Activated T-cell treated with anti-CD3 and anti-CD28 coated beads for 4 hours (primary cell): ENCODE data around the gene RNF167.

Experiments
- DNase-seq: peaks from one replicate; pipeline ENCODE4 v3.0.0-alpha.2; 2020

RNF167 gene

DNA sequence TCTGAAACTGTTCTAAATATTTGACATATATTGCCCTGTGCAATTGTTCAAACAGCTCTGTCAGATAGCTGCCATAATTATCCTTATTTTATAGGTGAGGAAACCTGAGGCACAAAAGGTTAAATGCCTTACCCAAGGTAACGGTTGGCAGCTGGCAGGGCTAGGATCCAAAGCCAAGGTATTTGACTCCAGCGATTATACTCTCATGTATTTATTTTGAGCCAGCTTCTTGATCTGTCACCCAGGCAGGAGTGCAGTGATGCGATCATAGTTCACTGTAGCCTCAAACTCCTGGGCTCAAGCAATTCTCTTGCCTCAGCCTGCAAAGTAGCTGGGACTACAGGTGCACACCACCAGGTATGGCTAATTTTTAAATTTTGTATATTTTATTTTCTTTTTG, 18.0 kb downstream of the RNF167 start:
- DNase-seq = no peak

DNA sequence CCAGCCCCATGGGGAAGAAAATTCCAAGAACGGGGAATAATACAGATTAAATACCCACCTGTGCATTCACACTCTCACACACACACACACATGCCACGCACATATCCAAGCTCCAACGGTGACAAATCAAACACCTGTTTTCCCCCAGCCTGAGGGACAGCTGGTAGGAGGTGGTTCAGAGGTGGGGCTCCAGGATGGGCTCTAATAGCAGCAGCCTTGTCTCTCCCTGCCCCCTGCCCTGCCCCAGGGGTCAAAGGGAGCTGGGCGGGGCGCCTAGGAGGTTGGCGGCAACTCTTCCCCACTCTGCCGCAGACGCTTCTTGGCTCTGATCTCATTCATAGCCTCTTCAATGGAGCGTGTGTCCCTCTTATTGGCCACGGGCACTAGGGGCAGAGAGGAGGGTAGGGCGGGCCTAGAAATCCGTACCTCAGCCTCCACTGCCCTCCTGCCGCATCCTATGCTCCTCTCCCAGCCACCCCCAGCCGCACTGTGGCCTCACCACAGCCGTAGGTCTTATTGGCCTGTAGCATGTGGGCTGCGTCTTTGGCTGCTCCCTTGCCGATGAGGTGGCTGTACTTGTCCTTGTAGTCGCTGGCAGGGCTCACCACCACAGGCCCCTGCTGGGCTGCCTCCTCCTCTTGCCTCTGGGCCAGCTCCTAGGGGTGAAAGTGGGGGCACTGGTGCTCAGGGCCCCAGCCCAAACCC, 19.3 kb downstream of the RNF167 start:
- DNase-seq = no peak

DNA sequence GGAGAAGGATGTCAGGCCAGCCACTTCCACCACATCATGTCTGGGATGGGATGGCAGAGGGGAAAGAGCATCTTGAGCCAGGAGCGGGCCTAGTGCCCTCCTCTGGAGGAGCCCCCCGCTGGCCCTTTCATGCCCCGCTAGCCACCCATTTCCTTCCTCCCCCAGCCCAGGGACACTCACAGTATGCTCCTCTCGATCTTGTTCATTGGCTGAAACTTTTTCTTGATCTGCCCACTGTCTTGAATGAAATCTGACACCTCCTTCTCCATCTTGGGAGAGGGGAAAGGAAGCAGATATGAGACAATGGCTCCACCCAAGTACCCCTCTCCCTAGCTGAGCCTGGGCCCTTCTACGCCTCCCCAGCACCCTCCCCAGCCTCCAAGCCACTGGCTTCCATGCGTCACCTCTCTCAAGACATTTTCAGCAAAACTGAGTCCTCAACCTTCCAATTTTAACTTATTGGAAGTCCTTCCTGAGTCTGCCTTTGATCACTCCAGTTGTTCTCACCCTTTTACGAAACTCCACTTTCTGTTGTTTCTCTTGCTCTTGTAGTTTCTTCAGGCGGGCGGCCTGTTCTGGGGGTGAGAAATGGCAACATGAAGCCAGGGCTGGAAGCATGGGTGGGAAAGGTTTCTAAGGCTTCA, 20.3 kb downstream of the RNF167 start:
- no peak for DNase-seq

DNA sequence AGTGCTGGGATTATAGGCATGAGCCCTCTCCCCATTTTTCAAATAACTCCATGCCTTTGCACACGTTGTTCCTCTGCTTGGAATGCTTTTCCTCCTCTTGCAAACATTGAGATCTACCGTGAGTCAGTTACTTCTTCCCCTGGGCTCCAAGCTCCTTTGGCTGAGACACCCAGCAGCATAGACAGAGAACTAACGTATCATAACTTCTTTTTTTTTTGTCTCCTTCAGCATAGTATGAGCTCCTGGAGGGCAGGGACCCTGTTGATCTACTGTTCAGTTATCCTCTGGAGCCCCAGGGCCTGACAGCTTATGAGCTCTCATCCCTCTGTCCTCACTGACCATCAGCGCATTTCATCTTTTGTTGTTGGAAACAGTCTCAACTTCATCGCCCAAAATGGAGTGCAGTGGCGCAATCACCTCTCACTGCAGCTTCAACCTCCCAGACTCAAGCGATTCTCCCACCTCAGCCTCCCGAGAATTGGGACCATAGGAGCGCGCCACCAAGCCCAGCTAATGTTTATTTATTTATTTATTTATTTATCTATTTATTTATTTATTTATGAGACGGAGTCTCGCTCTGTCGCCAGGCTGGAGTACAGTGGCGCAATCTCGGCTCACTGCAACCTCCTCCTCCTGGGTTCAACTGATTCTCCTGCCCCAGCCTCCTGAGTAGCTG, 25.4 kb downstream of the RNF167 start:
- DNase-seq = no peak

DNA sequence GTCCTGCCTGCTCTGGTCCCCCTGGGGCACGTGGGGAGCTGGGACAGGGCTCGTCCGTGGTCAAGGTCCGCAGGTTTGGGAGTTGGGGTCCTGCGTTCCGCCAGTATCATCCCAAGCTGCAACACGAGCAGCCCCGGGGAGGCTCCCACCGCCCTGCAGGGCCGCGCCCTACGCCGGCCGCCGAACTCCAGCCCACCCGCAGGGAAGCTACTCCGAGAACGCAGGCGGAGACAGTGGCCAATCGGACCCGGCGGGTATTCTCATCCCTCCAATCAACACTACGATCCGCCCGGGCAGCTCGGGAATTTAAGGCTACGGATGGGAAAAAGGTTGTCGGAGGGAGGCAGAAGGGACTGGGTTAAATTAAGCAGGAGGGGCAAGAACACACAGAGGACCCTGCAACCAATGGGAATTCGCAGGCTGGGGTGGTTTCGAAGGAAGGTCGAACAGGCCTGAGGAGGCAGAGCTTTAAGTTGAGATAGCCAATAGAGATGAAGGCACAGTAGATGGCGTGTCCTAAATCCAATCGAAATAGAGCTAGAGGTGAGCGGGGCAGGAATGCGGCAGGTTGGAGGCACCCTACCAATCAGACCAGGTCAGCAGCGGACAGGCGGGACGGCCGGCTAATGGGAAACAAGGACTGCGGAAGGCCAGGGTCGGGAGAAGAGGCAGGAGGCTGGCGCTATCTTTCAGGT, 26.9 kb downstream of the RNF167 start:
- peak; percentile 69 for DNase-seq

DNA sequence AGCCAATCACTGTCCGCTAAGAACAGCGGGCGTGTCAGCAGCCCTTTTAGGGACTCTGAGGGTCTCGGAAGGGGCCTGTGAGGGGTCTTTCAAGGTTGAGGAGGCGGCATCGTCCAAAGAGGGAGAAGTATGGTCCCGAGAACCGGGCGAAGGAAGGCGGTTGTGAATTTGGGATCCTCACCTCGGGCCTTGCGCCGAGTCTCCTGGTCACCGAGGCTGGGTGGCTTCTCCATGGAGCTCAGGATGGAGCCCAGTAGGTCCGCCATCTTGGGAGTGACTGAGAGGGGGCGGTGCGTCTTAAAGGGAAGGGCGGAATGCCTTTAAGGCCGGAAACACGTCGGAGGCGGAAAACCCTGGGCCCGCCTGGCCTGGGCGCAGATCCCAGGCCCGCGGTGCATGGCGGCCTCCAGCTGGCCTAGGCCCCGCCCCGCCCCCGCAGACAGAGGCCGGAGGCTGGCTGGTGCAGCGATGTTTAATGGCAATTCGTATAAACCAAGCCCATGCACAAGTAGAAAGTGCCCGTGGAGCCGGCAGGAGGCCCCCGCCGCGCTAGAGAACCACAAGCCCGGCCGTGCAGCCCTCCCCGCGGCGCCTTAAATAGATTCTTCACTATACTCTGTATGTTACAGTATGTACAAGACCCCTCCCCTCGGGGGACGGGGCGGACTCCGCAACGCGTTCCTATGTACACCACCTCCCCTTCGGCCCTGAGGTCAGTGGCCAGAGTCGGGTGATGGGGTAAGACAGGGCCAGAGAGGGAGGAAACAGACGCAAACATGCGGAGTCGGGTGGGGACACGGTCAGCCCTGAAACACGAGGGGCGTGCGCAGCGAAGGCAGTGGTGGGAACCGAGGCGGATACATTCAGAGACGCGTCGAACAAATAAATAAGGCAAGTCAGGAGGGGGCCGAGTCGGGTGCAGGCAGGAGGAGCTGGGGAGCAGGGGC, 27.7 kb downstream of the RNF167 start, which contains the start of gene SPAG7:
Gene SPAG7, minus strand, starts transcription at position 279 of the 947 bp plus-strand sequence. Its CDS starts 13 bp downstream, at position 266.
- DNase-seq = peak; percentile 87

DNA sequence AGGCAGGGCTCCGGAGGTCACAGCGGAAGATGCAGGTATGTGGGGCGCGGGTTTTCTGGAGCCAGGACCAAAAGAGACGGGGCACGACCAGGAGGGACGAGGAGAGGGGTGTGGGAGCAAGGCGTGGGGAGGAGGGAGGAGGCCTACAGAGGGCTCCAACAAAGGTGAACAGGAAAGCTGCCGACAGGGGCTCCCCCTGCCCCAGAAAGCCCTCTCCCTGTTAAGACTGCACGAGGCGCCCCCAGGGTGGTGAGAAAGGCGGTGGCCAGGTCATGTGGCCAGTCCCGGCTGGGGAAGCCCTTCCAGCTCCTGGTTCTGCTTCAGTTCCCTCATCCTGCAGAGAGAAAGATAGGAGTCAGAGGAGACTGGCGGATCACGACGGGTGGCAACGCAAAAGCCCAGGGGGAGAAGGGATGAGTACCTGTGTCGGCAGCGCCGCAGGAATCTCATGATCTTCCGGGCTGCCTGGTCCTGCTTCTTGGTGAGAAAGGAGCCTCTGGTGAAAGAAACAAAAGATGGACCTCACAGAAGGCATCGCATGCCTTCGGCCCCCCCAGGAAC, 28.5 kb downstream of the RNF167 start:
- no peak for DNase-seq

DNA sequence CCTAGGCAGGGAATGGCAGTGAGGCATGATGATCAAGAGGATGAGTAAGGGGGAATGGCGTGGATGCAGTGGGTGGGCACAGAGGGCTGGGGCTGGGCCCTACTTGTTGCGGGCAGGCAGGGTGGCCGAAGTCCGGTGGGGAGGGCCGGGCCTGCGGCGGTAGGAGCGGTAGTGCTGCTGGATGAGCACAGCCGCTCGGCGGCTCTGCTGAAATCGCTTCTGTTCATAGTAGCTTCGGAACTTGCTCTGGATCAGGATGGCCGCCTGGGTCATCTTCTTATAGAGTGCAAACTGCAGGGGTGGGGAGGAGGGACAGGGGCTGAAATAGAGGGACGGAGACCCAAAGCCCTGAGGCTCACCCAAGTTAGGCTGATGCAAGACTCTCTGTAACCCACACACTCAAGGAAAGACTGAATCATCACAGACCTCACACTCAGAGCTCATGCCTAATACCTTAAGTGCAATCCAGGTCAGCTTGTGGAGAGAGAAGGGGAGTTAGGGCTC, 29.0 kb downstream of the RNF167 start:
- DNase-seq = no peak

DNA sequence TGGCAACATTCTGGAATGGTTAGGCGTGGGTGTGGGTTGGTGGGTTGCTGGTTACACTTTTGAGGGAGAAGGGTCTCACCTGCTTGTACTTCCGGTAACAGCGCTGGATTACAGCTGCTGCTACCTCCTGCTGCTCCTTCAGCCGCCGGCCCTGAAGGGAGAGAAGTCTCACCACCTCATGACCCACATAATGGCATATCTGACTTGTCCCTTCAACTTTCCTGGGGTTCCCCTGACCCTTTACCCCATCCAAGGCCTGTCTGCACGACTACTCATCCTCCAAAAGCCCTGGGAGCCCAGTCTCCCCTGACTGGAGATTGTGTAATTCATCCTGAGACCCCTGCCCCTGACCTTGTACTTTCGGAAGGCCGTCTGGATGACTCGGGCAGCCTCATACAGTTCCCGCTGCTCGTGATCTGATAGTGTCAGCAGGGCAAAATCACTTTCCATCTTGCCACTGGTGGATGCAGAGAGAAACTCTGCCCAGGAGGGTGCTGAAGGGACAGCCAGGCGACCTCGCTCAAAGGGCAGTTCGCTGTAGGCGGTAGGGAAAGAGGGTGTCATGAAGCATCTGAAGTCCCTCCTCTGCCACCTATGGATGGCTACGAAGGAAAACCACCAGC, 29.6 kb downstream of the RNF167 start:
- no peak for DNase-seq

DNA sequence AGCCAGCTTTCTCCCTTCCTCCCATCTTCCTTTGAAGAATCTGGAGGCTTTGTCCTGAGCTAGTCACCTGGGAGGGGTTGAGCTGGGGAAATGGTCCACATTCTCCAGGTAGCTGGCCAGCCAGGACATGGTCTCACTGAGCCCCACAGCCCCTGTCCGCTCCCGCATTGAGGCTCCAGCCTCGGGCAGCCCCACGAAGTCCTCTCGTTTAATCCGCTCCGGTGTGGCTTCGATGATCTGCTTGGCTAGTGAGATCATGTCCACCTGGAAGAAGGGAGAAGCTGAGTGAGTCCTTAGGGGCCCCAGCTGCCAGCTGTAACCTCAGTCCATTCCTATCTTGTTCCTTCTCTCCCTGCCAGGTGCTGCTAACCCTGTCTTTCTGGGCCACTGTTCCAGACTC, 30.2 kb downstream of the RNF167 start:
- no peak for DNase-seq

DNA sequence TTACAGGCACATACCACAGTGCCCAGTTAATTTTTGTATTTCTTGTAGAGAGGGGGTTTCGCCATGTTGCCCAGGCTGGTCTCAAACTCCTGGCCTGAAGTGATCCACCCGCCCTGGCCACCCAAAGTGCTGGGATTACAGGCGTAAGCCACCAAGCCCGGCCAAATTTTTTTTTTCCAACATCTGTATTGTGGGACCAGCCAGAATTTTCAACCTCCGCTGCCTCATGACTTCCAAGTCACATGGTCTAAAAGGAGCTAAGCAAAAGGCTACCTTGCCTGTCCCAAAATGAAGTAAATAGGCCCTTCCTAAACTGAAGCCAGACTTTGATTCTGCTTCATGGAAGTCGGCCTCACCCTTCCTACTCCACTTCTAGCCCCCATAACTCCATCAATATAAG, 31.8 kb downstream of the RNF167 start:
- no peak for DNase-seq

DNA sequence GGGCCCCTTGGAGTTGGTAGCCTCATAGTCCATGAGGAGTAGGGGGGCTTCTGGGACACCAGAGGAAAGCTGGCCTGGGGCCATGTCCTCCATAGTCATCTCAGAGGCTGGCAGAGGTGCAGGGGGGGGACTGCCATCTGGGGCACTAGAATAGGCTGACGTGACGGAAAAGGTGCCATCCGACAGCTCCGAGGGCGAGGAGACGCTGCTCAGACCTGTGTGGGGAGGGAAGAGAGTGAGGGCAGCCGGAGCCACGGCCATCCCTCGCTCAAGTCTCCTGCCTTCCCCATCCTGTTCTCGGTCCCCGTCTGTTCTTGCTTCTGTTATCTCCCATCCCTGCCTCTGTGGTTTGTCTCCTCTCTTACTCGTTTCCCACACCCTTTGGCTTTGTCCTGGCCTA, 32.3 kb downstream of the RNF167 start:
- no peak for DNase-seq

DNA sequence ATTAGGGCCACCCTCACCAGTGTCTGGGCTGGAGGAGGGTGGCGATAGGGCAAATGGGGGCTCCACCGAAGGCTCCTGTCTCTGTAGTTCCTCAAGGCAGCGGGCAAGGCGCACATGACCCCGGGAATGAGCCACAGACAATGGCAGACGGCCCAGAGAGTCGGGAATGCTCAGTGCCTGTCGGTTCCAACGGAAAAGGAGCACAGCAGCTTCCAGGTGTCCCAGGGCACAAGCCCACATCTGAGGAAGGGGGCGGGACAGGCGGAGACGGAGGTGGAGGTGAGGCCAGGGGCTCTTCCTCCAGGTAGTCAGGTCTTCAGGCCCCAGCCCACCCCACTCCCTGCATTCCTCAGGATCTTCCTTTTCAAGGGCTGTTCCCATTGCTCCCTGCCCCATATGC, 32.7 kb downstream of the RNF167 start:
- no peak for DNase-seq

DNA sequence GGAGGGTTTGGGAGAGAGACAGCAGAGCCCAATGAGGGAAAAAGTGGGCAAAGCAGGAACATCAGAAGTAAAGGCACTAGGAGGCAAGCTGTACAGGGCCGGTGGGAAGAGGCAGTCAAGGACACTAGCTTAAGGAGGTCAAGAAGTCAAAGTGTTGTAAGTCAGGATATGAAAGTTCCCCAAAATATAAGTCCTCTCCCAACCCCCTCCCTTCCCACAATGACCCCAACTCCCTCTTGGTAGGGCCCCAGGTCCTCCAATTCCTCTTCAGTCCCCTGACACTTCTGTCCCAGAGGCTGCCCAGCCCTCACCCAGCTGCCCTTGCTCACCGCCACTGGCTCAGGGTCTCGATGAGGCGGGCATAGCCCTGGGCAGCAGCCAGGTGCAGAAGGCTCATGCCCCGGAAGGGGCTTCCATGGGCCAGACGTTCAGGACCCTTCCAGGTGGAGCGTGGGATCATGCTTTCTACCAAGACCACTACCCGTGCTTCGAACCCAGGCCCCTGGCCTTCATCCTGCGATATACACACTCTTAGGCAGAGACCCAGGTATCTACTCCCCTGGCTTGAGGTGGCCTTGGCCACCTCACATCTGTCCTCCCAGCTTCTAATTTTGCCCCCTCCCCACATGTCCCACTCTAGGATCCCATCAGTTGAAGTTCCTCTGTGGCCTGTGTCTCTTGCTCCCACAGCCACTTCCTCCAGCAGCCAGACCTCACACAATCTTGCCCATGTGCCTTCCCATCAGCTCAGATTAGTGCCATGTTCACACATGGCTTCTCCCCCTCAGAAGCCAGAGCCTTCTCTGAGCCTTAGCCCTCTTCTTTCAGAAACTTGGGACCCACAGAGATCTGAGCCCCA, 33.4 kb downstream of the RNF167 start:
- no peak for DNase-seq

DNA sequence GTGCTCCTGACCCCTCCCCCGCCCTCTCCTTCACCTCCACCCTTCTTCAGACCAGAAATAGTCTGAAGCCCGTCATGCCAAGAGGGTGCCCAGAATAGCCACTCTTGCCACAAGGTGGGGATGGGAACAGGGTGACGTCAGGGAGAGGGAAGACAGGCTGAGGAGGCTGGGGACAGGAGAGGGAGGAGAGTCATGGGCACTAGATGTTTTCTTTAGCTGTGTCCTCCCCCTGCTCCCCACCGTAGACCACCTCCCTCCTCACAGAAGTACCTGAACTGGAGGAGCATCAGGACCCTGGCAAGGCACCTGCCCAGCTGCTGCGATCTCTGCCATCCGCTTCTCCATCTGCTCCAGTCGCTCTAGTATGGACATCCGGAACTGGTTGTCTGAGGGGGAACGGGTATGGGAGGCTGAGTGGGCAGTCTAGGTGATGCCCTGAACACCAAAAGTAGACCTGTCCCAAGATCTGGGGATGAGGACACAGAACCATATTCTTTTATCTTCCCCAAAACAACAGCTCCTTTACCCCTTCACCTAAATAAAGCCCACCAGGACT, 34.1 kb downstream of the RNF167 start:
- no peak for DNase-seq

DNA sequence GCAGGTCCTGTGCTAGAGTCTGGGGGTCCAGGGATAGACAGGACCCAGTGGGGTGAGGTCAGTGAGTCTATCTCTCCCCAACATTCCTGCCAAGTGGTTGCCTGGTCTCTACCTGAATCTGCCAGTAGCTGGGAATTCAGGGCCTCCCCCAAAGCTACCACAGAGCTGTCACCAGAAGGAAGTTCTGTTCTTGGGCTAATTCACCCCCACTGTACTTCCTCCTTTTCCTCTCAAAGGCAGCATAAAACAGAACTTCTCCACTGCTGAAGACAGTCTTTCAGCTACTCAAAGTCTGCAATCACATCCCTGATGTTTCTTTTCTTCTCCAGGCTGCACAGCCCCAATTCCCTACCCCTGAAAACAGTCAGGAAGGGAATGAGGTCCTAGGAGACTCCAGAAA, 38.7 kb downstream of the RNF167 start:
- DNase-seq = no peak

DNA sequence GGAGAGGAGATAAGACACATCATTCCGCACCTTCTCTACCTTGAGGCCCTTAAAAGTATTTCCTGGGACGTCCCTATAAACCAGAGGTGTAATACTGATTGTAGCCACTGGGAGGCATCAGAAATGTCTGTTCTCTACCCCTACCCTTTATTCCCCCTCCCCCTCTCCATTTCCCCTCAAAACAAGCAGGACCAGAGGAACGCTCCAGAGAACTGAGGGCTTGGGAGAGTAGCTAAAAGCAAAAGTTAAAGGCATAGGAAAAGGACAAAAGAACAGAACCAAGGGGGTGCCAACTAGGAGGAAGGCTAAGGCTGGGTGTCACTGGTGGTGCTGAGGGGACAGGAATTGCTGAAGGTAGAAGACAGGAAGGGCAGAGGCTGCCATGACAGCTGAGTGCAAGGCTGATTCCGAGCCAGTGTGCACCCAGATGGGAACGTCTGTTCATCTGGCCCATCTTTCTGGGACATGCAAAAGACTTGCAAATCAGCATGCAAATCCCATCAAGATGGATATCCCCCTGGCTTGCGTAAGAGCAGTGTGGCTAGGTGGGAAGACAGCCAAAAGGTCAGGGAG, 40.7 kb downstream of the RNF167 start:
- peak; percentile 33 for DNase-seq

DNA sequence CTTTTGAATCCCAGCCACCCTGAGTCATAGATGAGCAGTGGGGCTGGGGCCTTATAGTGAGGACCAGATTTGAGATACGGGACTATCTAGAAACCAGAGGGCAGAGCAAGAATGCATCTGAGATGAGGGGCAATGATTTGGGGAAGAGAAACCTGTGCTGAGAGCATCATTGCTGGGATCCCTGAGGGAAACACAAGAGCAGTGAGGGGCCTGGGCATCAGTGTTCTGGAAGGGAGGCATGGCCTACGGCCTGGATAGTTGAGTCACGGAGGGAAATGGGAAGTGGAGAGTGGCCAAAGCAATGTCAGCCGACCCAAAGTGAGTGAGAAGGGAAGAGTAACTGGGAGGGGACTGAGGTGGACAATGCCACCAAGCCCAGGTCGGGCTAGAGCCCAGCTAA, 42.2 kb downstream of the RNF167 start:
- DNase-seq = no peak

DNA sequence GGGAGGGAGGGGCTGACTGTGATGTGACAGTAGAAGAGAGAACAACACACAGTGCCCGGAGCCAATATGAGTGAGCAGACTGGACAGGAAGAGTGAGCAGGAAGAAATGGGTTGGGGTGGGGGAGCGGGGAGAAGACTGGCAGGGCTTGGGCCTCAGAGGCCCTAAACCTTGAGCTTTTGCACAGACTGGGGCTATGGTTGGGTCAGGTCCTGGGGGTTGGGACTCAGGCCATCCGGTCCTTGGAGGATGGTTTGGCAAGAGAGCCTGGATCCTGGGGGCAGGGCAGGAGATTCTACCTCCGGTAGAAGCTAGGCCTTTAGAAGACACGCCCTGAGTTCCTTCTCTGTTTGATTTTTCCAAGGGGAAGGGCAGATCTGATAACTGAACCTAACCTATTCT, 46.3 kb downstream of the RNF167 start:
- no peak for DNase-seq
